HEK293 (cell line): Measurements from ENCODE around the gene PLD6.
A peak's percentile ranks its signal among the peaks of the same experiment; 100 is the strongest.
"Not testable (repeated sequence)": the region's sequence is repeated elsewhere in the genome, so short reads cannot be mapped to it uniquely, and the experiment has no call there.

Experiments
- CTCF ChIA-PET: fragments of 350-600 bp; formaldehyde crosslinking; extraction: SDS; loops from one replicate; lab custom pipeline; 2021; ENCODE audit warnings: antibody characterized with exemption; lab: Yijun Ruan, JAX
- POLR2A ChIA-PET: fragments of 300-600 bp; formaldehyde crosslinking; extraction: SDS; loops from one replicate; lab custom pipeline; 2020; ENCODE audit warnings: antibody characterized with exemption, inconsistent platforms; lab: Yijun Ruan, JAX
- H3K27ac ChIP-seq: fragments of 200-500 bp; sonication (Bioruptor generic); 2 replicates; pipeline ENCODE4 v1.5.1; 2014; ENCODE audit warnings: low read depth, low read length, control low read depth, inconsistent platforms; ENCODE audit errors: extremely low read depth
- H3K36me3 ChIP-seq, 2 experiments: fragments of 200-500 bp in 1 of 2; sonication (Bioruptor generic) in 1 of 2; 1 replicate in 1 of 2; 2 replicates in 1 of 2; pipeline ENCODE4 v1.5.1; 2014 to 2017; ENCODE audit warnings: inconsistent platforms in 2 of 2, low read length in 2 of 2; ENCODE audit not compliant: control insufficient read depth in 2 of 2, insufficient read depth in 1 of 2
- H3K4me1 ChIP-seq: fragments of 200-500 bp; sonication (Bioruptor generic); 2 replicates; pipeline ENCODE4 v1.5.1; 2014; ENCODE audit warnings: mild to moderate bottlenecking, low read length, inconsistent platforms; ENCODE audit not compliant: control insufficient read depth, insufficient read depth
- H3K4me3 ChIP-seq: 2 replicates; pipeline ENCODE4 v1.5.1; 2011; ENCODE audit warnings: low read depth, mild to moderate bottlenecking, control low read depth, low read length, moderate library complexity
- H3K9me3 ChIP-seq: fragments of 200-500 bp; sonication (Bioruptor generic); 2 replicates; pipeline ENCODE4 v1.5.1; 2014; ENCODE audit warnings: low read depth, low read length, inconsistent platforms; ENCODE audit not compliant: control insufficient read depth, insufficient read depth
- EGR2 ChIP-seq: fragments of 450-650 bp; formaldehyde crosslinking; IDR thresholded peaks from 2 replicates; pipeline ENCODE4 v1.5.1; 2016; ENCODE audit warnings: low read depth, missing biosample characterization, missing genetic modification characterization
- GLIS1 ChIP-seq: fragments of 450-650 bp; formaldehyde crosslinking; IDR thresholded peaks from 2 replicates; pipeline ENCODE4 v1.5.1; 2016; ENCODE audit warnings: missing biosample characterization, missing genetic modification characterization
- HOXA7 ChIP-seq: sonication (generic); formaldehyde crosslinking; IDR thresholded peaks from 2 replicates; pipeline ENCODE4 v1.8.1; 2022; ENCODE audit warnings: missing genetic modification reagents, borderline replicate concordance
- REPIN1 ChIP-seq: fragments of 450-650 bp; formaldehyde crosslinking; IDR thresholded peaks from 2 replicates; pipeline ENCODE4 v1.5.1; 2017; ENCODE audit warnings: missing biosample characterization, missing genetic modification characterization, low read depth
- SCRT2 ChIP-seq: fragments of 450-650 bp; formaldehyde crosslinking; IDR thresholded peaks from 2 replicates; pipeline ENCODE4 v1.5.1; 2016; ENCODE audit warnings: missing biosample characterization, missing genetic modification characterization
- SETDB1 ChIP-seq: IDR thresholded peaks from one replicate; pipeline ENCODE4 v1.6.1; 2017; ENCODE audit warnings: mild to moderate bottlenecking, low read length, moderate library complexity, mixed read lengths; ENCODE audit not compliant: insufficient read length
- ZFHX2 ChIP-seq: fragments of 450-650 bp; formaldehyde crosslinking; conservative IDR thresholded peaks from 2 replicates; pipeline ENCODE4 v1.5.1; 2016; ENCODE audit warnings: missing biosample characterization, missing genetic modification characterization
- ZNF157 ChIP-seq: fragments of 450-650 bp; formaldehyde crosslinking; IDR thresholded peaks from 2 replicates; pipeline ENCODE4 v1.5.1; 2016; ENCODE audit warnings: missing biosample characterization, missing genetic modification characterization
- ZNF184 ChIP-seq: fragments of 450-650 bp; IDR thresholded peaks from 2 replicates; pipeline ENCODE4 v1.5.1; 2018; ENCODE audit warnings: missing biosample characterization, mild to moderate bottlenecking, missing genetic modification characterization
- ZNF214 ChIP-seq: fragments of 450-650 bp; formaldehyde crosslinking; IDR thresholded peaks from 2 replicates; pipeline ENCODE4 v1.5.1; 2017; ENCODE audit warnings: missing biosample characterization, mild to moderate bottlenecking, missing genetic modification characterization, borderline replicate concordance
- ZNF433 ChIP-seq: fragments of 450-650 bp; formaldehyde crosslinking; IDR thresholded peaks from 2 replicates; pipeline ENCODE4 v1.5.1; 2016; ENCODE audit warnings: missing biosample characterization, missing genetic modification characterization, low read depth
- ZNF548 ChIP-seq: fragments of 450-650 bp; formaldehyde crosslinking; IDR thresholded peaks from 2 replicates; pipeline ENCODE4 v1.5.1; 2016; ENCODE audit warnings: missing biosample characterization, missing genetic modification characterization
- ZNF555 ChIP-seq: fragments of 450-650 bp; formaldehyde crosslinking; conservative IDR thresholded peaks from 2 replicates; pipeline ENCODE4 v1.5.1; 2017; ENCODE audit warnings: missing biosample characterization, mild to moderate bottlenecking, missing genetic modification characterization, inconsistent platforms
- ZNF561 ChIP-seq: fragments of 450-650 bp; IDR thresholded peaks from 2 replicates; pipeline ENCODE4 v1.5.1; 2018; ENCODE audit warnings: missing biosample characterization, missing genetic modification characterization, borderline replicate concordance
- ZNF585B ChIP-seq: fragments of 450-650 bp; formaldehyde crosslinking; IDR thresholded peaks from 2 replicates; pipeline ENCODE4 v1.5.1; 2016; ENCODE audit warnings: missing biosample characterization, missing genetic modification characterization
- TF ChIP-seq, protein P1 (sequence below): fragments of 450-650 bp; IDR thresholded peaks from 2 replicates; pipeline ENCODE4 v1.5.1; 2018; ENCODE audit warnings: missing biosample characterization, missing genetic modification characterization
- TF ChIP-seq, protein P2 (sequence below): fragments of 450-650 bp; formaldehyde crosslinking; conservative IDR thresholded peaks from 2 replicates; pipeline ENCODE4 v1.5.1; 2016; ENCODE audit warnings: low read depth, missing biosample characterization, missing genetic modification characterization
- TF ChIP-seq, protein P3 (sequence below): fragments of 450-650 bp; formaldehyde crosslinking; IDR thresholded peaks from 2 replicates; pipeline ENCODE4 v1.5.1; 2016; ENCODE audit warnings: missing biosample characterization, missing genetic modification characterization
- TF ChIP-seq, protein P4 (sequence below): fragments of 450-650 bp; formaldehyde crosslinking; IDR thresholded peaks from 2 replicates; pipeline ENCODE4 v1.5.1; 2016; ENCODE audit warnings: missing biosample characterization, missing genetic modification characterization
- TF ChIP-seq, protein P5 (sequence below): fragments of 450-650 bp; formaldehyde crosslinking; IDR thresholded peaks from 2 replicates; pipeline ENCODE4 v1.5.1; 2016; ENCODE audit warnings: missing biosample characterization, missing genetic modification characterization, borderline replicate concordance

The PLD6 gene

DNA sequence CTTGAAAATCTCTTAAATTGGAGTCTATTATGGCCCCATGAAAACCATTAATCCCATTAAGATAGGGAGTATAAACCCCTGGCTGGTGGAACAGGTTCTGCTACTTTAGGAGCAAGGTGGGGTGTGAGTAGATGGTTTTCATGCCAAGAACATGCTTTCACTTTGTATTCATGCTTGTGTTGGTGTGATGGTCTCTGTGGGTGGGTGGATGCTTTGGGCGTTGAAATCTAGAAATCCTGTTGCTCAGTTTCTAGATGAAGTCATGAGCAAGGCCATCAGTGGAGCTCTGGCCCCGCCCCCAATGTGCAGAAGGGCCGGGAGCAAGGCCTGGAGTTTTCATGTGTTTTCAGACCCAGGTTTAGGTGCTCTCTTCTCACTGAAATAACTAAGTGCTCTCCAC is 20.1 kb downstream of the PLD6 start:
- no peaks in the 10 kb centered on the region for H3K9me3 ChIP-seq
- CTCF ChIA-PET = interaction anchor here (0.9 kb wide), 1 partner anchor 14 kb away, joined by 4 read pairs; no protein-coding TSS in a partner anchor
- TF ChIP-seq, protein P1, sequence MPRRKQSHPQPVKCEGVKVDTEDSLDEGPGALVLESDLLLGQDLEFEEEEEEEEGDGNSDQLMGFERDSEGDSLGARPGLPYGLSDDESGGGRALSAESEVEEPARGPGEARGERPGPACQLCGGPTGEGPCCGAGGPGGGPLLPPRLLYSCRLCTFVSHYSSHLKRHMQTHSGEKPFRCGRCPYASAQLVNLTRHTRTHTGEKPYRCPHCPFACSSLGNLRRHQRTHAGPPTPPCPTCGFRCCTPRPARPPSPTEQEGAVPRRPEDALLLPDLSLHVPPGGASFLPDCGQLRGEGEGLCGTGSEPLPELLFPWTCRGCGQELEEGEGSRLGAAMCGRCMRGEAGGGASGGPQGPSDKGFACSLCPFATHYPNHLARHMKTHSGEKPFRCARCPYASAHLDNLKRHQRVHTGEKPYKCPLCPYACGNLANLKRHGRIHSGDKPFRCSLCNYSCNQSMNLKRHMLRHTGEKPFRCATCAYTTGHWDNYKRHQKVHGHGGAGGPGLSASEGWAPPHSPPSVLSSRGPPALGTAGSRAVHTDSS (tag by site-specific recombination) = no peak
- TF ChIP-seq EGR2 (tag by site-specific recombination) (0 out of 2 replicates have a peak, but pooled peaks have one; percentile 16), HOXA7 (CRISPR knock-in tag) (no peak), ZNF561 (tag by site-specific recombination) (no peak), ZNF184 (no peak), ZNF214 (tag by site-specific recombination) (no peak), ZNF157 (tag by site-specific recombination) (no peak), ZNF585B (tag by site-specific recombination) (no peak), ZNF548 (tag by site-specific recombination) (no peak), ZFHX2 (peak; percentile 80), SETDB1 (no peak), GLIS1 (tag by site-specific recombination) (no peak), REPIN1 (tag by site-specific recombination) (no peak), ZNF433 (tag by site-specific recombination) (no peak), ZNF555 (tag by site-specific recombination) (no peak), SCRT2 (tag by site-specific recombination) (peak; percentile 79)
- TF ChIP-seq, protein P2, sequence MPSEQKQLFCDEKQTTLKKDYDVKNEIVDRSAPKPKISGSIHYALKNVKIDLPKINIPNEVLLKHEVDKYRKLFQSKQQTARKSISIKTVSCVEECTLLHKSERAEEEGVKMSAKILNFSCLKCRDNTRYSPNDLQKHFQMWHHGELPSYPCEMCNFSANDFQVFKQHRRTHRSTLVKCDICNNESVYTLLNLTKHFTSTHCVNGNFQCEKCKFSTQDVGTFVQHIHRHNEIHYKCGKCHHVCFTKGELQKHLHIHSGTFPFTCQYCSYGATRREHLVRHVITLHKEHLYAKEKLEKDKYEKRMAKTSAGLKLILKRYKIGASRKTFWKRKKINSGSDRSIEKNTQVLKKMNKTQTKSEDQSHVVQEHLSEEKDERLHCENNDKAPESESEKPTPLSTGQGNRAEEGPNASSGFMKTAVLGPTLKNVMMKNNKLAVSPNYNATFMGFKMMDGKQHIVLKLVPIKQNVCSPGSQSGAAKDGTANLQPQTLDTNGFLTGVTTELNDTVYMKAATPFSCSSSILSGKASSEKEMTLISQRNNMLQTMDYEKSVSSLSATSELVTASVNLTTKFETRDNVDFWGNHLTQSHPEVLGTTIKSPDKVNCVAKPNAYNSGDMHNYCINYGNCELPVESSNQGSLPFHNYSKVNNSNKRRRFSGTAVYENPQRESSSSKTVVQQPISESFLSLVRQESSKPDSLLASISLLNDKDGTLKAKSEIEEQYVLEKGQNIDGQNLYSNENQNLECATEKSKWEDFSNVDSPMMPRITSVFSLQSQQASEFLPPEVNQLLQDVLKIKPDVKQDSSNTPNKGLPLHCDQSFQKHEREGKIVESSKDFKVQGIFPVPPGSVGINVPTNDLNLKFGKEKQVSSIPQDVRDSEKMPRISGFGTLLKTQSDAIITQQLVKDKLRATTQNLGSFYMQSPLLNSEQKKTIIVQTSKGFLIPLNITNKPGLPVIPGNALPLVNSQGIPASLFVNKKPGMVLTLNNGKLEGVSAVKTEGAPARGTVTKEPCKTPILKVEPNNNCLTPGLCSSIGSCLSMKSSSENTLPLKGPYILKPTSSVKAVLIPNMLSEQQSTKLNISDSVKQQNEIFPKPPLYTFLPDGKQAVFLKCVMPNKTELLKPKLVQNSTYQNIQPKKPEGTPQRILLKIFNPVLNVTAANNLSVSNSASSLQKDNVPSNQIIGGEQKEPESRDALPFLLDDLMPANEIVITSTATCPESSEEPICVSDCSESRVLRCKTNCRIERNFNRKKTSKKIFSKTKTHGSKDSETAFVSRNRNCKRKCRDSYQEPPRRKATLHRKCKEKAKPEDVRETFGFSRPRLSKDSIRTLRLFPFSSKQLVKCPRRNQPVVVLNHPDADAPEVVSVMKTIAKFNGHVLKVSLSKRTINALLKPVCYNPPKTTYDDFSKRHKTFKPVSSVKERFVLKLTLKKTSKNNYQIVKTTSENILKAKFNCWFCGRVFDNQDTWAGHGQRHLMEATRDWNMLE (tag by site-specific recombination) = no peak
- TF ChIP-seq, protein P3, sequence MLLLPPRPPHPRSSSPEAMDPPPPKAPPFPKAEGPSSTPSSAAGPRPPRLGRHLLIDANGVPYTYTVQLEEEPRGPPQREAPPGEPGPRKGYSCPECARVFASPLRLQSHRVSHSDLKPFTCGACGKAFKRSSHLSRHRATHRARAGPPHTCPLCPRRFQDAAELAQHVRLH (tag by site-specific recombination) = no peak
- TF ChIP-seq, protein P4, sequence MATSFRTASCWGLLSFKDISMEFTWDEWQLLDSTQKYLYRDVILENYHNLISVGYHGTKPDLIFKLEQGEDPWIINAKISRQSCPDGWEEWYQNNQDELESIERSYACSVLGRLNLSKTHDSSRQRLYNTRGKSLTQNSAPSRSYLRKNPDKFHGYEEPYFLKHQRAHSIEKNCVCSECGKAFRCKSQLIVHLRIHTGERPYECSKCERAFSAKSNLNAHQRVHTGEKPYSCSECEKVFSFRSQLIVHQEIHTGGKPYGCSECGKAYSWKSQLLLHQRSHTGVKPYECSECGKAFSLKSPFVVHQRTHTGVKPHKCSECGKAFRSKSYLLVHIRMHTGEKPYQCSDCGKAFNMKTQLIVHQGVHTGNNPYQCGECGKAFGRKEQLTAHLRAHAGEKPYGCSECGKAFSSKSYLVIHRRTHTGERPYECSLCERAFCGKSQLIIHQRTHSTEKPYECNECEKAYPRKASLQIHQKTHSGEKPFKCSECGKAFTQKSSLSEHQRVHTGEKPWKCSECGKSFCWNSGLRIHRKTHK (tag by site-specific recombination) = no peak
- TF ChIP-seq, protein P5, sequence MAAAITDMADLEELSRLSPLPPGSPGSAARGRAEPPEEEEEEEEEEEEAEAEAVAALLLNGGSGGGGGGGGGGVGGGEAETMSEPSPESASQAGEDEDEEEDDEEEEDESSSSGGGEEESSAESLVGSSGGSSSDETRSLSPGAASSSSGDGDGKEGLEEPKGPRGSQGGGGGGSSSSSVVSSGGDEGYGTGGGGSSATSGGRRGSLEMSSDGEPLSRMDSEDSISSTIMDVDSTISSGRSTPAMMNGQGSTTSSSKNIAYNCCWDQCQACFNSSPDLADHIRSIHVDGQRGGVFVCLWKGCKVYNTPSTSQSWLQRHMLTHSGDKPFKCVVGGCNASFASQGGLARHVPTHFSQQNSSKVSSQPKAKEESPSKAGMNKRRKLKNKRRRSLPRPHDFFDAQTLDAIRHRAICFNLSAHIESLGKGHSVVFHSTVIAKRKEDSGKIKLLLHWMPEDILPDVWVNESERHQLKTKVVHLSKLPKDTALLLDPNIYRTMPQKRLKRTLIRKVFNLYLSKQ (tag by site-specific recombination) = no peak
- TF ChIP-seq, all 188 proteins: peak for 3
- no peak overlapping the region for H3K27ac ChIP-seq
- H3K4me1 ChIP-seq = no peaks in the 10 kb centered on the region
- H3K4me3 ChIP-seq = no peak overlapping the region
- POLR2A ChIA-PET = no interaction called here
- peaks cover 11 to 76% of the 10 kb centered on the region in 2 experiments for H3K36me3 ChIP-seq

DNA sequence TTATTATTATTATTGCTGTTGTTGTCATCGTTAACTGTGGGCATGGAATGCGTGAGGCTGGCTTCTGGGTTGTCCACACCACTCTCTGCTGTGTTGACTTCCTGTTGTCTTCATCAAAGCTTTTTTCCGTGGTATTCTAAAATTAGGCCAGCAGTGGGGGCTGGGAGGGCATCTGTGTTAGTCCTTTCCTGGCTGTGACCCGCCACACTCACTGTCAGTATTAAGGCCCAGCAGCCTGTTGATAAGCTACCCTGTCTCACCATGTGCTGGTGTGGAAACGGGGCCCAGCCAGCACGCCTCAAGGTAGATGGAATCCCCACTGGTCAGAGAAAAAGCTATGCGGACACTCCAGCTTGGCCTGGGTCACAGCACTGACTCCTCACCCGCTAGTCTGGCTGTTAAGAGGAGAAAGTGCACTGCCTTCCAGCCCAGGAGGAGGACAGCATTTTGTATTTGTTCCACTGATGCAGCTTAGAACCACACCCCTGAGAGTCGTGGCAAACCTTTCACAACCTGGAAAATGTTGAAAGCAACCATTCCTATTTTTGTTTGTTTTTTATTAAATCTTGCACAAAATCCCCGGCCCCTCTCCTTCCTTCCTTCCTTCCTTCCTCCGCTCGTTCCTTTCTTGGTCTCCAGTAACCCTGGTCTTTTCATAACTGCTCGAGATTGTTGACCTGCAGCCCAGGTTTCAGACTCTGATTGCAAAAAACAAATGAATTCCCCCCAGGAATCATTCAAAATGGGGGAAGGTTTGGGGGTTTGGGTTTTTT is 21.0 kb downstream of the PLD6 start:
- CTCF ChIA-PET = interaction anchor here (0.6 to 1.2 kb wide), 2 partner anchors 20 to 165 kb away, joined by 3 read pairs; no protein-coding TSS in a partner anchor
- not testable (repeated sequence) for H3K27ac ChIP-seq

More for the DNA sequence above, 21.0 kb downstream of the PLD6 start:
- H3K4me3 ChIP-seq, POLR2A ChIA-PET, H3K4me1 ChIP-seq, H3K9me3 ChIP-seq: not testable (repeated sequence)
- peaks cover 11 to 84% of the 10 kb centered on the region in 2 experiments for H3K36me3 ChIP-seq
